ENCODE measurements around the gene SYNE4. TPM values are rescaled to one million over a fixed set of nuclear protein-coding genes. Genes with fewer than 3 reads are reported as not detected.
"Not testable (repeated sequence)": the region's sequence is repeated elsewhere in the genome, so short reads cannot be mapped to it uniquely, and the experiment has no call there.

Gene SYNE4
- total and polyA plus RNA-seq, 9 of the 15 experiments (the other 6 are each of a cell fraction or from before 2014, with no cell fraction given), result 0.03 to 0.65 (median 0.29) TPM

DNA sequence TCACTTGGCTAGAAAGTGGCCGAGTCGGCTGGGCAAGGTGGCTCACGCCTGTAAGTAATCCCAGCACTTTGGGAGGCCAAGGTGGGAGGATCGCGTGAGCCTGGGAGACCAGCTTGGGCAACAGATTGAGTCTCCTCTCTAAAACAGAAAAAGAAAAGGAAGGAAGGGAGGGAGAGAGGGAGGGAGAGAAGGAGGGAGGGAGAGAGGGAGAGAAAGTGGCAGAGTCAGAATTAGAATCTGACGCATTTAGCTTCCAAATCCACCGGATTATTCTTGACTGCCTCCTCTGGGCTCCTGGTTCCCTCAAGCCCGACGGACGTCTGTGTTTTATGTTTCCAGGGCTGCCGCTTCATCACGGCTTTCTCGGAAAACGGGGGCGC is 50.0 kb downstream of the SYNE4 start (continued):
- TF ChIP-seq, protein P1, sequence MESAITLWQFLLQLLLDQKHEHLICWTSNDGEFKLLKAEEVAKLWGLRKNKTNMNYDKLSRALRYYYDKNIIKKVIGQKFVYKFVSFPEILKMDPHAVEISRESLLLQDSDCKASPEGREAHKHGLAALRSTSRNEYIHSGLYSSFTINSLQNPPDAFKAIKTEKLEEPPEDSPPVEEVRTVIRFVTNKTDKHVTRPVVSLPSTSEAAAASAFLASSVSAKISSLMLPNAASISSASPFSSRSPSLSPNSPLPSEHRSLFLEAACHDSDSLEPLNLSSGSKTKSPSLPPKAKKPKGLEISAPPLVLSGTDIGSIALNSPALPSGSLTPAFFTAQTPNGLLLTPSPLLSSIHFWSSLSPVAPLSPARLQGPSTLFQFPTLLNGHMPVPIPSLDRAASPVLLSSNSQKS (CRISPR knock-in tag; IDR thresholded peaks at IDR 0.05), result no peak
- no peak for TF ChIP-seq TEAD2 (tag; IDR thresholded peaks at IDR 0.05)
- TF ChIP-seq, protein P2, sequence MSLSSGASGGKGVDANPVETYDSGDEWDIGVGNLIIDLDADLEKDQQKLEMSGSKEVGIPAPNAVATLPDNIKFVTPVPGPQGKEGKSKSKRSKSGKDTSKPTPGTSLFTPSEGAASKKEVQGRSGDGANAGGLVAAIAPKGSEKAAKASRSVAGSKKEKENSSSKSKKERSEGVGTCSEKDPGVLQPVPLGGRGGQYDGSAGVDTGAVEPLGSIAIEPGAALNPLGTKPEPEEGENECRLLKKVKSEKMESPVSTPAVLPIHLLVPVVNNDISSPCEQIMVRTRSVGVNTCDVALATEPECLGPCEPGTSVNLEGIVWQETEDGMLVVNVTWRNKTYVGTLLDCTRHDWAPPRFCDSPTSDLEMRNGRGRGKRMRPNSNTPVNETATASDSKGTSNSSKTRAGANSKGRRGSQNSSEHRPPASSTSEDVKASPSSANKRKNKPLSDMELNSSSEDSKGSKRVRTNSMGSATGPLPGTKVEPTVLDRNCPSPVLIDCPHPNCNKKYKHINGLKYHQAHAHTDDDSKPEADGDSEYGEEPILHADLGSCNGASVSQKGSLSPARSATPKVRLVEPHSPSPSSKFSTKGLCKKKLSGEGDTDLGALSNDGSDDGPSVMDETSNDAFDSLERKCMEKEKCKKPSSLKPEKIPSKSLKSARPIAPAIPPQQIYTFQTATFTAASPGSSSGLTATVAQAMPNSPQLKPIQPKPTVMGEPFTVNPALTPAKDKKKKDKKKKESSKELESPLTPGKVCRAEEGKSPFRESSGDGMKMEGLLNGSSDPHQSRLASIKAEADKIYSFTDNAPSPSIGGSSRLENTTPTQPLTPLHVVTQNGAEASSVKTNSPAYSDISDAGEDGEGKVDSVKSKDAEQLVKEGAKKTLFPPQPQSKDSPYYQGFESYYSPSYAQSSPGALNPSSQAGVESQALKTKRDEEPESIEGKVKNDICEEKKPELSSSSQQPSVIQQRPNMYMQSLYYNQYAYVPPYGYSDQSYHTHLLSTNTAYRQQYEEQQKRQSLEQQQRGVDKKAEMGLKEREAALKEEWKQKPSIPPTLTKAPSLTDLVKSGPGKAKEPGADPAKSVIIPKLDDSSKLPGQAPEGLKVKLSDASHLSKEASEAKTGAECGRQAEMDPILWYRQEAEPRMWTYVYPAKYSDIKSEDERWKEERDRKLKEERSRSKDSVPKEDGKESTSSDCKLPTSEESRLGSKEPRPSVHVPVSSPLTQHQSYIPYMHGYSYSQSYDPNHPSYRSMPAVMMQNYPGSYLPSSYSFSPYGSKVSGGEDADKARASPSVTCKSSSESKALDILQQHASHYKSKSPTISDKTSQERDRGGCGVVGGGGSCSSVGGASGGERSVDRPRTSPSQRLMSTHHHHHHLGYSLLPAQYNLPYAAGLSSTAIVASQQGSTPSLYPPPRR (CRISPR knock-in tag; IDR thresholded peaks at IDR 0.05; ENCODE audit: borderline replicate concordance), result no peak
- no peak for TF ChIP-seq FOXK1 (CRISPR knock-in tag; IDR thresholded peaks at IDR 0.05; ENCODE audit: borderline replicate concordance)
- TF ChIP-seq, protein P3, sequence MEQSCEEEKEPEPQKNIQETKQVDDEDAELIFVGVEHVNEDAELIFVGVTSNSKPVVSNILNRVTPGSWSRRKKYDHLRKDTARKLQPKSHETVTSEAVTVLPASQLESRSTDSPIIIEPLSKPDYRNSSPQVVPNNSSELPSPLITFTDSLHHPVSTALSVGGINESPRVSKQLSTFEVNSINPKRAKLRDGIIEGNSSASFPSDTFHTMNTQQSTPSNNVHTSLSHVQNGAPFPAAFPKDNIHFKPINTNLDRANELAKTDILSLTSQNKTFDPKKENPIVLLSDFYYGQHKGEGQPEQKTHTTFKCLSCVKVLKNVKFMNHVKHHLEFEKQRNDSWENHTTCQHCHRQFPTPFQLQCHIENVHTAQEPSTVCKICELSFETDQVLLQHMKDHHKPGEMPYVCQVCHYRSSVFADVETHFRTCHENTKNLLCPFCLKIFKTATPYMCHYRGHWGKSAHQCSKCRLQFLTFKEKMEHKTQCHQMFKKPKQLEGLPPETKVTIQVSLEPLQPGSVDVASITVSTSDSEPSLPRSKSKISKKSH (CRISPR knock-in tag; IDR thresholded peaks at IDR 0.05), result no peak
- TF ChIP-seq BHLHE40 (IDR thresholded peaks at IDR 0.05; ENCODE audit: low read length), result no peak
- TF ChIP-seq KAT7 (CRISPR knock-in tag; IDR thresholded peaks at IDR 0.05; ENCODE audit: borderline replicate concordance), result no peak
- TF ChIP-seq ZNF589 (CRISPR knock-in tag; IDR thresholded peaks at IDR 0.05; ENCODE audit: low read depth), result no peak

DNA sequence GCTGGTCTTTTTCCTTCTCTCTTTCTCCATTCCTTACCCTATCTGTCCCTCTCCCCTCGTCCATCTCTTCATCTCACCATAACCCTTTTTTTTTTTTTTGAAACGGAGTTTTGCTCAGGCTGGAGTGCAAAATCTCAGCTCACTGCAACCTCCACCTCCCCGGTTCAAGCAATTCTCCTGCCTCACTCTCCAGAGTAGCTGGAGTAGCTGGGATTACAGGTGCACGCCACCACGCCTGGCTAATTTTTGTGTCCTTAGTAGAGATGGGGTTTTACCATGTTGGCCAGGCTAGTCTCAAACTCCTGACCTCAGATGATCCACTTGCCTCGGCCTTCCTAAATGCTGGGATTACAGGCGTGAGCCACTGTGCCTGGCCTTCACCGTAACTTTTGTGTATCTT is 51.2 kb downstream of the SYNE4 start:
- ATAC-seq; H3K36me3 ChIP-seq (ENCODE audit: control insufficient read depth, insufficient read depth, low read length); H4K20me1 ChIP-seq (replicated peaks; ENCODE audit: control insufficient read depth, insufficient read depth, low read length); H3K79me2 ChIP-seq (ENCODE audit: control insufficient read depth, insufficient read depth, low read length); in situ Hi-C loops (cut with MboI); DNase-seq (ENCODE audit: extremely low read depth in 1 of 4, low spot score in 3 of 4); H3K4me3 ChIP-seq; H3K9ac ChIP-seq (ENCODE audit: insufficient read depth in 1 of 2, low read depth in 2 of 2, low read length in 2 of 2); H3K9me1 ChIP-seq (ENCODE audit: control insufficient read depth, insufficient read depth, low read length); H2AFZ ChIP-seq (ENCODE audit: low read depth, low read length); H3K9me3 ChIP-seq (replicated peaks; ENCODE audit: control insufficient read depth, insufficient read depth, low read depth, low read length); H3K27ac ChIP-seq (ENCODE audit: extremely low read depth, low read depth, low read length); intact Hi-C loops (cut with micrococcal nuclease); CTCF ChIA-PET (ENCODE audit: low intra/inter-chr PET ratio); H3K4me2 ChIP-seq (ENCODE audit: insufficient read depth, low read length); FAIRE-seq; BruUV-seq (replicated peaks): not testable (repeated sequence)
- WGBS (ENCODE audit: insufficient coverage, low coverage, missing lambda C conversion rate), result 14% methylated on average over 8 of the region's 8 CpGs
- peaks cover 41 to 57% of the 10 kb centered on the region in 2 experiments; a peak in 3 of 5 replicates for H3K27me3 ChIP-seq (ENCODE audit: control insufficient read depth in 2 of 2, insufficient read depth in 2 of 2, low read length in 2 of 2)
- peaks cover 0 to 14% of the 10 kb centered on the region in 2 experiments; a peak in 2 of 5 replicates for H3K4me1 ChIP-seq (replicated peaks in 1 of 2; ENCODE audit: control insufficient read depth in 2 of 2, insufficient read depth in 2 of 2, low read length in 2 of 2)
- POLR2A ChIA-PET, result interaction anchor here (0.6 to 1.2 kb wide), 4 partner anchors 14 to 268 kb away, joined by 3 to 4 read pairs (median 3); no protein-coding TSS in a partner anchor

Data from K562 (cell line).